Measurements from ENCODE around the gene GCN1. TPM values are rescaled to one million over a fixed set of nuclear protein-coding genes. Genes with fewer than 3 reads are reported as not detected.

The GCN1 gene
- polyA plus RNA-seq, 4 donors: 45.9 to 68.8 (median 54.6) TPM

GRCh38 chr12:120155072-120155471 lies 39.4 kb downstream of the GCN1 start:
- DNase-seq (ENCODE audit: low read depth in 4 of 4, low spot score in 2 of 4): no peak

- DNase-seq (ENCODE audit: low read depth in 4 of 4, low spot score in 2 of 4): no peak
Measured at GRCh38 chr12:120150919-120151525, 43.5 kb downstream of the GCN1 start.

GRCh38 chr12:120148011-120148410 lies 46.5 kb downstream of the GCN1 start:
- no peak for DNase-seq (ENCODE audit: low read depth in 4 of 4, low spot score in 2 of 4)

GRCh38 chr12:120145164-120145563 lies 49.4 kb downstream of the GCN1 start:
- no peak for DNase-seq (ENCODE audit: low read depth in 4 of 4, low spot score in 2 of 4)

DNA sequence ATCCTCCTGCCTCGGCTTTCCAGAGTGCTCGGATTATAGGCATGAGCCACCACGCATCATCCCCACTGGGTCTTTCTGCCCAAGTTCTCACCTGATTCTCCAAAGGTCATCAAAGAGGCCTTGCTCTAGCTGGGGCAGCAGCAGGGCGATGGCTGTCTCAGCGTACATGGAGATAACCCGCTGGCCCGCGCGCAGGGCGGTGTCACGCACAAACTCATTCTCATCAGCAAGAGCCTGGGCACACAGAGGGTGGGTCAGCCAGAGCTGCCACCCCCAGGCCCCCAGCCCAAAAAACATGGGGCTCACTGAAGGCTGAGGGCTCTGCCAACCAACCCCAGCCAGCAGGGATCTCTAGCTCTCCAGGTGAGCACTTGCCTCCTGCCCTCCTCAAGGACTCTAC lies 50.3 kb downstream of the GCN1 start:
- no peak for DNase-seq (ENCODE audit: low read depth in 4 of 4, low spot score in 2 of 4)

DNA sequence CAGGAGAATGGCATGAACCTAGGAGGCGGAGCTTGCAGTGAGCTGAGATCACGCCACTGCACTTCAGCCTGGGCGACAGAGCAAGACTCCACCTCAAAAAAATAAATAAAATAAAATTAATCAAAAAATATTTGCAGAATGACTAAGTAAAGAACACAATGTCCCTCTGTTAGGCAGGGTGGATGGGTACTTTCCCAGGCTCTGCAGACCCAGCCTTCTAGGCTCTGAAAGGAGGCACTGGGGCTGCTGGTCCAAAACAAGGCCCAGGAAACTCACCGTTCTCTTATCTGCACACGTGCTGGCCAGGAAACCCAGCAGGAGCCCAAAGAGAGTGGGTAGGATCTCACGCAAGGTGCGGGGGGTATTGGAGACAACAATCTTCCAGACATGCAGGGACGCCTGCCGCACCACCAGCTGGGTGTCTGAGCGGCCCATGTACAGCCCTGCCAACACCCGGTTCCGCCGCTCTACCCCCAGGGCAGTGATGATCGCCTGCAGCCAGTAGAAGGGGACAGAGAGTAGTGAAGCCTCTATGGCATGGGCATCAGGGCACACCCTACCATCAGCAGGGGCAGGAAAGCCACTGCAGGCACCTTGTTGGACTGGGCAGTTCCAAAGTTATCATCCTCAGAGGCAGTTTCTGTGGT lies 52.2 kb downstream of the GCN1 start:
- DNase-seq (ENCODE audit: low read depth in 4 of 4, low spot score in 2 of 4): no peak

DNA sequence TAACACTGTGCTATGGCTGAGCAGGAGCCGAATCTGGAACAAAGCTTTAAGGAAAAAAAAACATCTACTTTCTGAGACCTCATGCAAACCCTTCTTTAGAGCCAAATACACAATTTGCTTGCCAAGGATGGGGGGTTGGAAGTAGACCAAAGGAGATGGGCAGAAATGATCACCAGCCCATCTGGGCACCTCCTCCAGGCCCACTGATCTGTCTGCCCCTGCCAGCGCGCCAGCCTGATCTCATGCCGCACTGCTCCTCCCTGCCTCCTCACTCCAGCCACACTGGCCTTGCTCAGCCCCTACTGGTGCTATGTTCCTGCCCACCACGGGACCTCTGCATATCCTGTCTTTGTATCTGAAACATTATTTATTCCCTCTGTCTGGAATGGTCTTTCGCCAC lies 53.2 kb downstream of the GCN1 start:
- DNase-seq (ENCODE audit: low read depth in 4 of 4, low spot score in 2 of 4): no peak

- DNase-seq (ENCODE audit: low read depth in 4 of 4, low spot score in 2 of 4): no peak
Measured at GRCh38 chr12:120140603-120141002, 53.9 kb downstream of the GCN1 start.

DNA sequence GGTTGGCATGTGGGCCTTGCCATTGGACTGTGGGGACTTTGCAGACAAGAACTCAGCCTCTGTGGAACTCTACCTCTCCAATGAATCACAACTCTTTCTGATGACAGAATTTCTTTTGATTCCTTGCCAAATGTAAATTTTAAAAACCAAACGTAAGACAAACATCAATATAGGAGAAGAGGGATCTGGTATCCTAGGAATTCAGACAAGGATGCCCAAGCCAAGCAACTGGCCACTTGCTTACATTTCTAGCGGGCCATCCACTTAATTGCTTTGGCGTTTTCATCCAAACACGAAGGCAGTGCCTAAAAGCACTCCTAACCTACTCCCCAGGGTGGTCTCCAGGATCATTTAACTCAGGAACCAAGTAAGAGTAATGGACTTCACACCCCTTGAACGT lies 54.6 kb downstream of the GCN1 start:
- no peak for DNase-seq (ENCODE audit: low read depth in 4 of 4, low spot score in 2 of 4)

- DNase-seq (ENCODE audit: low read depth in 4 of 4, low spot score in 2 of 4): no peak
Measured at GRCh38 chr12:120138366-120138765, 56.1 kb downstream of the GCN1 start.

GRCh38 chr12:120137833-120138232 lies 56.7 kb downstream of the GCN1 start:
- no peak for DNase-seq (ENCODE audit: low read depth in 4 of 4, low spot score in 2 of 4)

DNA sequence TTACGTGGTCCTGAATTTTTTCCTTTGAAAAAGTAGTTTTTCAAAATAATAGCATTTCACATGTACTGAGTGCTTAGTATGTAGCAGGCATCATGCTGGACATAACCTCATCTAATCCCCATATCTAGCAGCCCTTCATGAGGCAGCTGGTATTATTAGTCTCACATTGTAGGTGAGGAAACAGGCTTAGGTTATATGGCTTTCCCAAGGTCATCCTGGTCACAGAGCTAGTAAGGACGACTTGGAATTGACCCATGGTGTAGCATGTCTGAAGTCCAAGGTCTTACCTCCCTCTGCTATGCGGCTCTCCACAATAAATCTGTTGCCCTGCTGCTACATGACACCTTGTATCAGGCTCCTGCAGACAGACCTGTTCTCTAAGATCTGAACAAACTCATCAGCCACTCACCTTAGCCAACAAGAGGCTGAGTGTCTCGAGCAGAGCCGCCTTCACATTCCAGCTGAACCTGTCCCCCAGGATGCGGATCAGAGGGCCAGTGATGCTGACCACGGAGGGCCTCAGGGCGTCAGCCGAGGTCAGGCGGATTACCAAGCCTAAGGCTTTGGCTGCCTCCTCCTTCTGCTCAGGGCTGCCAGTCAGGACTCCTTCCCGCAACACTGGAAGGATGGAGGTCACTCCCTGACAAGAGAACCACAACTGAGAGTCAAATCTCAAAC lies 58.3 kb downstream of the GCN1 start:
- no peak for DNase-seq (ENCODE audit: low read depth in 4 of 4, low spot score in 2 of 4)

DNA sequence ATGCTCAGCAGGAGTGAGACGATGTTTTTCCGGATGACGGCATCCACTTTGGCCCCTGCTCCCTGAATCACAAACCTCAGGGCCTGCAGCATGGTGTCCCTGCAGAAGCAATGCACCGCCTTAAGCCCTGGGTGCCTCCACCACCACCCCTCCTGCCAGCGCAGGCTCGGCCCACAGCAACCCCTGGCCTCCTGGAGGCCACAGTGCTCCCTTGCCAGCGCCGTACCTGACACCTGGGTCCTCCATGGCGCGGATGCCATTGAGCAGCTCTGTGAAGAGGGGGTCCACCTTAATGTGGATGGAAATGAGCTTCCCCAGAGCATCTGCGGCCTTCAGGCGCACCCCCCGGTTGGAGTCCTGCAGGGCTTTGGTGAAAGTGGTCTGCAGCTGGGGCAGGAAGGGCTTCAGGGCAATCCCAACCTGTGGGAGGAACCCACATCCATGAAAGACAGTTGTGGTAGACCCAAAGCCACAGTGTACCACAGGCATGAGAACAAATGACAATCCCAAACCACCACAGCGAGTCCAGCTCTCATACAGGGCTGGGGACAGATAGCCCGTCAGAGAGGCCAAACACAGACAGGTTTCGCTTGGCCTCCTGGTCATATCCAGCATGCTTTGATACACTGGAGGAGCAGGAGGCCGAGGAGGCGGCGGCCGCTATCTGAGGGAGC lies 60.1 kb downstream of the GCN1 start:
- no peak for DNase-seq (ENCODE audit: low read depth in 4 of 4, low spot score in 2 of 4)

GRCh38 chr12:120132863-120133385 lies 61.6 kb downstream of the GCN1 start:
- DNase-seq (ENCODE audit: low read depth in 4 of 4, low spot score in 2 of 4): no peak

DNA sequence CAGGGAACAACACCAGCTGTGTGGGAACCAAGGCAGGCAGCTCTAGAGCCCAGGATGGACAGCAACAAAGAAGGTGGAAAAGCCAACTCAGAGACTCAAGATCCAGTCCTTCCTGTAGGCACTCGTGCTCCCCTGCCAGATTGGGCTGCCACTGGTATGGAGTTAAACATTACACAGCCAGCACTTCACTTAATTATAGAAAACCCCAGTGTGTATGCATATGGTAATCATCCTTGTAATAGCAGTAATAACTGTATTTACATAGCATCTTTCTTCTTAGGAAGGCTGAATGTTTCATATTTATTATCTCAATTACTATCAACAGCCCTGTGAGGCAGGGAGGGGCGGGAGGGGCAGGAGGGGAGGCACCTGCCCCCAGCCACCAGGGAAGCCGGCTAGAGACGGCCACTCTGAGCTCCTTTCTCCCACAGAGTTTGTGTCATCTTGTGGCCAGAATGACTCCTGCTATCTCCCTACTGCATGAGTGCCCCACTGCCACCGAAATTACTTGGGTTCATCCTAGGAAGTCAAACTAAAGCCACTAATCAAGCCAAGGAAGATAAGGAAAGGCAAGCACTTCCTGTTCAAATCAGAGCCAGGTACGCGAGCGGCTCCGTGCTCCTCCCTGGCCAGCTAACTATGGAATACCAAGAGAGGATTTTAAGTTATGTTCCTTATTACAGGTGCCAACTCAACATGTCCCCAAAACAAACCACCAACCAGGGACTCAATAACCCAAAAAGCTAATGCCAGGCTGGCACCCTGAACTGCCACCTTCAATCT lies 62.3 kb downstream of the GCN1 start:
- DNase-seq (ENCODE audit: low read depth in 4 of 4, low spot score in 2 of 4): no peak

DNA sequence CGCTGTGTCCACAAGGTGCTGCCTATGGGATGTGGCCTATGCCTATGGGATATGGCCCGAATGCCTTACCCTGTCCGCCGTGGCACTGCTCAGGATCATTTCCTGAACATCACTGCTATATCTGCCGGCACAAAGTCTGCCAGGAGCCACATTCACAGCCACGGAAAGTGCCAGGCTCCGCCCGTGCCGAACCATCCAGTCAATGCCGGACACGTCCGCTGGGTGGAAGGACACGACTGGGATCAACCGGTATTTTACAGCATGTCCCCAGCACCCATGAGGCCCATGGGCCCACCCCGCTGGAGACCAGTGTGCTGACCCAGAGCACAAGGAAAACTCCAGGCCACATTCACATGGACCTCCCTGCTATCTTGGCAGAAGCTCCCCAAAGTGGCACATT lies 63.4 kb downstream of the GCN1 start:
- DNase-seq (ENCODE audit: low read depth in 4 of 4, low spot score in 2 of 4): no peak

DNA sequence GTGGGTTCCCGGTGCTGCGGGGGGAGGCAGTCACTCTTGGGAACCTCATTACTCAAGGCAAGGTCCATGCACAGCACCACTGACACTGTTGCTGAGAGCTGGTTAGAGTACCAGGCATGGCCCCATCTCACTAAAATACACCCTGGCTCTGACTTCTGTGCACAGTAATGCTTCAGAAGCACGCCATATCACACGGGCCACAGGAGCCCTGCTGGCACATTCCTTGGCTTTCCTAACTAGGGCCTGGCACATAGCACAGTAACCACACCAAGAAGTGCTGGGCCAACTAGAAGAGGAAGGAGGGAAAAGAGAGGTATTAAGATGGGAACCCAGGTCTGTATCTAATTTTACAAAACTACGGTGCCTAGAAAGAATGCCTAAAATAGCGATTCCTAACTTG lies 64.5 kb downstream of the GCN1 start:
- DNase-seq (ENCODE audit: low read depth in 4 of 4, low spot score in 2 of 4): no peak

DNA sequence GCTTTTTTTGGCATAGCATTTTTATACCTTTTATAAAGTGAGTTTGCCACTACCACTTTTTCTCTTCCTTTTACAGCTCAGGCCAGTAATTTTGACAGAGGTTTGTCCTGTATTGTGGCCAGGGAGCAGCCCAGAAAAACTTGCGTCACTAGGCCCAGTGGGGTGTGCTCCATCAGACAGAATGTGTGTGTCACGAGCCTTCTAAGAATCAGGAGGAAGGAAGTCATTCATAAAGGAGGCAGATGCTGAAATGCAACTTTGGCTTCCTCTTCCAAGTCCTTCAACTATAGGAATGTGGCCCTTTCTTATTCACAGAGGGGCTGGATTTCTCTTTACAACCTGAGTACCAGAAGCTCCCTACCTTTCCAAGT lies 67.9 kb downstream of the GCN1 start:
- no peak for DNase-seq (ENCODE audit: low read depth in 4 of 4, low spot score in 2 of 4)

- no peak for DNase-seq (ENCODE audit: low read depth in 4 of 4, low spot score in 2 of 4)
Measured at GRCh38 chr12:120125792-120126634, 68.5 kb downstream of the GCN1 start.

- no peak for DNase-seq (ENCODE audit: low read depth in 4 of 4, low spot score in 2 of 4)
Measured at GRCh38 chr12:120125029-120125428, 69.5 kb downstream of the GCN1 start.
